SU-DHL-6 (cell line): ENCODE measurements around the gene USP13.
"Not testable (repeated sequence)": the region's sequence is repeated elsewhere in the genome, so short reads cannot be mapped to it uniquely, and the experiment has no call there.

Experiments
- H2AFZ ChIP-seq: fragments of 200-600 bp; sonication (generic); 2 replicates; pipeline ENCODE4 v1.6.1; 2014; ENCODE audit warnings: low read depth, mild to moderate bottlenecking, moderate library complexity, mixed read lengths, antibody characterized with exemption, low read length; ENCODE audit not compliant: severe bottlenecking
- H3F3A ChIP-seq: fragments of 200-600 bp; shearing (Covaris generic); 2 replicates; pipeline ENCODE4 v1.6.0; 2016; ENCODE audit warnings: antibody characterized with exemption, mild to moderate bottlenecking; ENCODE audit not compliant: insufficient read depth
- H3K27ac ChIP-seq: fragments of 200-600 bp; sonication (generic); 2 replicates; pipeline ENCODE4 v1.5.1; 2016; ENCODE audit warnings: low read depth, mild to moderate bottlenecking, low read length, moderate library complexity, mixed read lengths
- H3K27me3 ChIP-seq: fragments of 200-600 bp; sonication (generic), shearing (Covaris generic); 2 replicates; pipeline ENCODE4 v1.6.0; 2014; ENCODE audit warnings: mild to moderate bottlenecking, low read length
- H3K36me3 ChIP-seq: fragments of 200-600 bp; sonication (generic); 2 replicates; pipeline ENCODE4 v1.6.1; 2014; ENCODE audit warnings: mild to moderate bottlenecking, low read length, mixed read lengths
- H3K4me2 ChIP-seq: fragments of 300-600, 200-600 bp; shearing (Covaris generic), sonication (generic); 2 replicates; pipeline ENCODE4 v1.6.0; 2014; ENCODE audit warnings: low read length, low read depth, mild to moderate bottlenecking; ENCODE audit not compliant: poor library complexity, severe bottlenecking
- H3K4me3 ChIP-seq: fragments of 200-600 bp; sonication (generic); 2 replicates; pipeline ENCODE4 v1.5.1; 2014; ENCODE audit warnings: antibody characterized with exemption, low read length, mild to moderate bottlenecking, mixed read lengths; ENCODE audit not compliant: insufficient read depth, poor library complexity, severe bottlenecking
- H3K79me2 ChIP-seq: fragments of 200-600 bp; sonication (generic); 2 replicates; pipeline ENCODE4 v1.6.1; 2014; ENCODE audit warnings: mild to moderate bottlenecking, low read length, moderate library complexity; ENCODE audit not compliant: insufficient read depth
- H3K9ac ChIP-seq: fragments of 200-600 bp; sonication (generic); 2 replicates; pipeline ENCODE4 v1.7.0; 2014; ENCODE audit warnings: mild to moderate bottlenecking, low read length
- H3K9me2 ChIP-seq: fragments of 200-600 bp; sonication (generic); replicated peaks from 2 replicates; pipeline ENCODE4 v1.6.1; 2014; ENCODE audit warnings: low read length; ENCODE audit not compliant: insufficient read depth
- H3K9me3 ChIP-seq: fragments of 200-600 bp; sonication (generic); 2 replicates; pipeline ENCODE4 v1.6.1; 2014; ENCODE audit warnings: low read length, mixed read lengths; ENCODE audit not compliant: insufficient read depth
- H4K20me1 ChIP-seq: fragments of 200-600 bp; sonication (generic); 2 replicates; pipeline ENCODE4 v1.6.1; 2014; ENCODE audit warnings: low read depth, mild to moderate bottlenecking, antibody characterized with exemption, low read length, moderate library complexity, mixed read lengths
- EZH2phosphoT487 ChIP-seq: fragments of 200-600 bp; sonication (generic), shearing (Covaris generic); conservative IDR thresholded peaks from 2 replicates; pipeline ENCODE4 v1.6.1; 2018; ENCODE audit warnings: mild to moderate bottlenecking, antibody characterized with exemption, low read length, moderate library complexity, mixed read lengths
- TF ChIP-seq, protein P1 (sequence below): fragments of 200-600 bp; sonication (generic); IDR thresholded peaks from one replicate; pipeline ENCODE4 v1.5.1; 2017; ENCODE audit warnings: antibody characterized with exemption, mild to moderate bottlenecking, low read length, moderate library complexity; ENCODE audit not compliant: insufficient read depth, poor library complexity, severe bottlenecking

The USP13 gene

GRCh38 chr3:179677884-179678283 lies 25.0 kb downstream of the USP13 start:
- Histone ChIP-seq H3K36me3 (no peaks in the 10 kb centered on the region), H3K9me3 (no peaks in the 10 kb centered on the region), H3K4me3 (no peak overlapping the region), H3K9me2 (no peaks in the 10 kb centered on the region), H3K79me2 (peaks cover 81% of the 10 kb centered on the region), H3K4me2 (no peak overlapping the region), H3K27me3 (no peaks in the 10 kb centered on the region), H4K20me1 (peaks cover 8% of the 10 kb centered on the region; the same call in 1 of the 2 replicates), H3K9ac (no peak overlapping the region), H3F3A (peaks cover 3% of the 10 kb centered on the region; the same call in 1 of the 2 replicates), H3K27ac (no peak overlapping the region), H2AFZ (no peak overlapping the region)
- TF ChIP-seq EZH2phosphoT487 = no peak
- TF ChIP-seq, protein P1, sequence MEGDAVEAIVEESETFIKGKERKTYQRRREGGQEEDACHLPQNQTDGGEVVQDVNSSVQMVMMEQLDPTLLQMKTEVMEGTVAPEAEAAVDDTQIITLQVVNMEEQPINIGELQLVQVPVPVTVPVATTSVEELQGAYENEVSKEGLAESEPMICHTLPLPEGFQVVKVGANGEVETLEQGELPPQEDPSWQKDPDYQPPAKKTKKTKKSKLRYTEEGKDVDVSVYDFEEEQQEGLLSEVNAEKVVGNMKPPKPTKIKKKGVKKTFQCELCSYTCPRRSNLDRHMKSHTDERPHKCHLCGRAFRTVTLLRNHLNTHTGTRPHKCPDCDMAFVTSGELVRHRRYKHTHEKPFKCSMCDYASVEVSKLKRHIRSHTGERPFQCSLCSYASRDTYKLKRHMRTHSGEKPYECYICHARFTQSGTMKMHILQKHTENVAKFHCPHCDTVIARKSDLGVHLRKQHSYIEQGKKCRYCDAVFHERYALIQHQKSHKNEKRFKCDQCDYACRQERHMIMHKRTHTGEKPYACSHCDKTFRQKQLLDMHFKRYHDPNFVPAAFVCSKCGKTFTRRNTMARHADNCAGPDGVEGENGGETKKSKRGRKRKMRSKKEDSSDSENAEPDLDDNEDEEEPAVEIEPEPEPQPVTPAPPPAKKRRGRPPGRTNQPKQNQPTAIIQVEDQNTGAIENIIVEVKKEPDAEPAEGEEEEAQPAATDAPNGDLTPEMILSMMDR = no peak

GRCh38 chr3:179681492-179682263 lies 28.8 kb downstream of the USP13 start:
- H3K79me2 ChIP-seq = peaks cover 52% of the 10 kb centered on the region
- peaks cover 10% of the 10 kb centered on the region for H3F3A ChIP-seq
- H3K9me3 ChIP-seq = no peaks in the 10 kb centered on the region
- no peak overlapping the region for H3K4me3 ChIP-seq
- TF ChIP-seq EZH2phosphoT487 = no peak
- TF ChIP-seq, protein P1 = no peak
- H3K4me2 ChIP-seq = no peak overlapping the region
- H2AFZ ChIP-seq = no peak overlapping the region
- no peaks in the 10 kb centered on the region for H3K9me2 ChIP-seq
- no peaks in the 10 kb centered on the region for H3K27me3 ChIP-seq
- H4K20me1 ChIP-seq = 0 out of 2 replicates have a peak, but pooled peaks cover 8% of the 10 kb centered on the region
- no peak overlapping the region for H3K27ac ChIP-seq
- no peaks in the 10 kb centered on the region; the same call in 1 of the 2 replicates for H3K36me3 ChIP-seq
- no peak overlapping the region for H3K9ac ChIP-seq

DNA sequence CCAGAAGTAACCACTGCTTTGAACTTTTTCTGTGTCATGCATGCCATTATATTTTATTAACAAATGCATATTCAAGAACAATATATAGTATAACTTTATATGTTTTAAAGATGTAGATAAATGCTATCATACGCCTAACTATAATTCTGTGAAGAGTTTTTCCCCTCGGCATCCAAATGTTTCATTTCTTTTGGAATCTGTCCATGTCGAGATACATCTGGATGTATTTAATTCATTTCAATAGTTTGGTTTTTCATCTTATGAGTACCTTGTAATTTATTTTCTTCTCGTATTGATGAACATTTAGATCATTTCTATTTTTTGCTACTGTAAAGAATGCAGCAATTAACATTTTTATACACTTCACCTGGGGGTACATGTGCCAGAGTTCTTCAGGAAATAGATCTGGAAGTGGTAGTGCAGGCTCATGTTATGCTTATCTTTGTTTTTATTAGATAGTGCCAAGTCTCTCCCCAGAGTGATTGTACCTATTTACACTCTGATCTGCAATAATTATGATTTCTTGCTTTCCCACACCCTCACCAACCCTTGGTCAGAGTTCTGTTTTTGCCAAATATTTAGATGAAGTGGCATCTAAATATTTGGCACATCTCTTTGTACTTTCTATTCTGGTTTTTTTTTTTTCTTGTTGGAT lies 29.7 kb downstream of the USP13 start:
- Histone ChIP-seq H3K27ac (no peak overlapping the region), H3F3A (peaks cover 10% of the 10 kb centered on the region), H4K20me1 (0 out of 2 replicates have a peak, but pooled peaks cover 8% of the 10 kb centered on the region), H2AFZ (no peak overlapping the region), H3K9me3 (no peaks in the 10 kb centered on the region), H3K27me3 (no peaks in the 10 kb centered on the region), H3K36me3 (no peaks in the 10 kb centered on the region; the same call in 1 of the 2 replicates), H3K9ac (no peak overlapping the region), H3K79me2 (peaks cover 44% of the 10 kb centered on the region), H3K4me3 (no peak overlapping the region), H3K4me2 (no peak overlapping the region), H3K9me2 (no peaks in the 10 kb centered on the region)
- TF ChIP-seq, protein P1 = no peak
- no peak for TF ChIP-seq EZH2phosphoT487

DNA sequence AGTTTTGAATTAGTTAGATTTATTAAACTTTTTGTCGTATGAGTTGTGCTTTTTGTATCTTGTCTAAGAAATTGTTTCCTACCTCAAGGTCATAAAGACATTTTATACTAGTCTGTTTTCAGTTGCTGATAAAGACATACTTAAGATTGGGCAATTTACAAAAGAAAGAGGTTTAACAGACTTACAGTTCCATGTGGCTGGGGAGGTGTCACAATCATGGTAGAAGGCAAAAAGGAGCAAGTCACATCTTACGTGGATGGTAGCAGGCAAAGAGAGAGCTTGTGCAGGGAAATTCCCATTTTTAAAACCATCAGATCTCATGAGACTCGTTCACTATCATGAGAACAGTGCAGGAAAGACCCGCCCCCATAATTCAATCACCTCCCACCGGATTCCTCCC lies 30.4 kb downstream of the USP13 start:
- H2AFZ ChIP-seq, H3K9ac ChIP-seq, H3K9me3 ChIP-seq, H4K20me1 ChIP-seq, H3K4me2 ChIP-seq, H3K27ac ChIP-seq, H3K4me3 ChIP-seq, H3F3A ChIP-seq, H3K27me3 ChIP-seq, H3K9me2 ChIP-seq, H3K36me3 ChIP-seq: not testable (repeated sequence)
- peaks cover 40% of the 10 kb centered on the region for H3K79me2 ChIP-seq
